Mesodermal cell (in vitro differentiated cells): Measurements from ENCODE around the gene PSMD10. TPM values are rescaled to one million over a fixed set of nuclear protein-coding genes. Genes with fewer than 3 reads are reported as not detected.

Experiments used
- H3K27ac ChIP-seq: 2 replicates; pipeline ENCODE4 v1.7.0; 2013; ENCODE audit warnings: mild to moderate bottlenecking, low read depth, low read length, moderate library complexity; ENCODE audit not compliant: severe bottlenecking
- H3K36me3 ChIP-seq: 2 replicates; pipeline ENCODE4 v1.7.1; 2013; ENCODE audit warnings: mild to moderate bottlenecking, low read length, moderate library complexity; ENCODE audit not compliant: control insufficient read depth, insufficient read depth
- H3K4me1 ChIP-seq: one replicate; pipeline ENCODE4 v1.7.1; 2013; ENCODE audit warnings: mild to moderate bottlenecking, low read length; ENCODE audit not compliant: insufficient read depth, control insufficient read depth, poor library complexity, severe bottlenecking
- H3K4me3 ChIP-seq: 2 replicates; pipeline ENCODE4 v1.7.0; 2013; ENCODE audit warnings: low read length, control low read depth, mild to moderate bottlenecking; ENCODE audit not compliant: insufficient read depth, poor library complexity, severe bottlenecking; ENCODE audit errors: extremely low read depth
- H3K9me3 ChIP-seq: 2 replicates; pipeline ENCODE4 v1.7.1; 2013; ENCODE audit warnings: mild to moderate bottlenecking, low read length, moderate library complexity; ENCODE audit not compliant: control insufficient read depth
- WGBS, 2 experiments: methylation state at CpG; one replicate each; pipeline ENCODE4 v1.1.5; 2013; ENCODE audit warnings: missing lambda C conversion rate in 2 of 2; ENCODE audit not compliant: insufficient coverage in 2 of 2; 5-methylcytosine and 5-hydroxymethylcytosine counted together
- polyA plus RNA-seq, 2 experiments: library from polyadenylated mRNA; stranded (reverse); fragments of 50-300 nt; gene quantifications; one replicate each; pipeline ENCODE4 v1.2.3, GENCODE V29; 2013

The PSMD10 gene, protein sequence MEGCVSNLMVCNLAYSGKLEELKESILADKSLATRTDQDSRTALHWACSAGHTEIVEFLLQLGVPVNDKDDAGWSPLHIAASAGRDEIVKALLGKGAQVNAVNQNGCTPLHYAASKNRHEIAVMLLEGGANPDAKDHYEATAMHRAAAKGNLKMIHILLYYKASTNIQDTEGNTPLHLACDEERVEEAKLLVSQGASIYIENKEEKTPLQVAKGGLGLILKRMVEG
- polyA plus RNA-seq (2013, experiment 1 of 2), result 70.5 TPM
- polyA plus RNA-seq (2013, experiment 2 of 2), result 72.1 TPM

DNA sequence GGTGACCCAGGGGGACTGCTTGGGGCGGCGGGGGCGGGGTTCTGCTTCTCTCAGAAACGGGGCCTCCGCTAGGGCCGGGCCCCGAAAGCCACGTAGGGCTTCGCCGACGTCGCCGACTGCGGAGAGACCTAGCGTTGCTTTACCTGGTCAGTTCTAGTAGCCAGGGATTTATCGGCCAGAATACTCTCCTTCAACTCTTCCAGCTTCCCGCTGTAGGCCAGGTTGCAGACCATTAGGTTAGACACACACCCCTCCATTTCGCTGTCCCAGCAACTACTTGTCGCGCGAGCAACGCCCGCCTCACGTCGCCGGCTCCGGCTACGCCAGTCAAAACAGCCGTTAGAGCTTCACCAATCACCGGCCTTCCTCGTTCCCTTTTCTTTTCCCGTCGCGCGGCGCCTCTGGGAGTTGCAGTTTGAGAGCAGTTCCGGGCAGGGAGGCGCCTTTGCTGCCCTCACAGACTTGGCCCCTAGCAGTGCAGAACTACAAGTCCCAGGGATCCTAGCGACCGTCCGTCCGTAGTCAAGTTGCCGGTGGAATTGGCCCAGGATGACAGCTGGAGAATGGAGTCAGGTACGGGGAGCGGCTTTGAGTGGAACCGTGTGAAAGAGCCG lies at the start of gene PSMD10, which contains the start of gene ATG4A:
TSS of gene PSMD10 (minus strand) at position 279 of the 614 bp plus-strand sequence. CDS start at position 257, 22 bp downstream.
TSS of gene ATG4A (plus strand) at position 515 of the 614 bp plus-strand sequence. CDS start at position 564, 49 bp downstream.
- Histone ChIP-seq H3K36me3 (peaks cover 19% of the 10 kb centered on the region), H3K9me3 (no peaks in the 10 kb centered on the region), H3K4me3 (peak within 1 kb of the TSS; percentile 56), H3K27ac (peak within 1 kb of the TSS; percentile 79), H3K4me1 (peaks cover 2% of the 10 kb centered on the region)
- 0 to 3% methylated on average over 8 to 32 of the region's 47 CpGs for WGBS, 2 experiments

DNA sequence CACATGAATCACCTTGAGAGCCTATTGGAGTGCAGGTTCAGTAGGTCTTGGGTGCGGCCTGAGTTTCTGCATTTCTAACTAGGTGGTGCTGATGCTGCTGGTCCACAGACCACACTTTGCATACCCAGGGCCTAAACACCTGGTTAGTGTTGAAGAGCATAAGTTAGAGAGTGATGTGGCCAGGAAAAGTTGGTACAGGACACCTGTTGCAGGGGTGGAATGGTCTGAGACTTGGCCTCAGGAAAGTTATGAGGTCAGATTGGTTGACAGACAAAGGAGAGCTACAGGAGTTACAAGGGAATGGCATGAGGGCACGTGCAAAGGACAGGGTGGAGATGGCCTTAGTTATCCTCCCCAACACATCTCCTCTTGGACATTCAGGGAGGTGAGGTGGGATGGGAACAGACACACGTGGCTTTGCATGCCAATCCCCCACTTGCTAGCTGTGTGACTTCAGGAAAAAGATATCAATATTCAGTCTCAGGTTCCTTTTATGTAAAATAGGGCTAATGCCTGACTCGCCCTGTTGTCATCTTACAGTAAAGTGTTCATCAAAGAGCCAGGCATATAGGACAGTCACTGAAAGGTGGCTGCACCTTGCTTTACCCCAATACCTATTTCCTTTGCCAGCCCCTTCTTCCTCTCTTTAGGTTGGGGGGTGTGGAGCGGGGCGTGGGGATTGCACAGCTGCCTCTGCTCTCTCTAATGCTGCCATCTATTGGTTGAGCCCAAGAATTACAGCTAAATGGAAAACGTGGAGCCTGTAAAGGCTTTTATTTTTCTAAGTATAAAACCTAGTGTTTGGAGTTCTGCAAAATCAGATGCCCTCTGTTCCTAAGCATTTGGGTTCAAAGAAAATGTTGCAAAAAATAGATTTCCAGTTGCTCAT lies 47.7 kb upstream of the PSMD10 start:
- Histone ChIP-seq H3K36me3 (peaks cover 9% of the 10 kb centered on the region), H3K9me3 (no peaks in the 10 kb centered on the region), H3K27ac (no peak overlapping the region), H3K4me1 (no peaks in the 10 kb centered on the region), H3K4me3 (no peak overlapping the region)
- WGBS, 2 experiments, result 60 to 83% methylated on average over 1 of the region's 7 CpGs

DNA sequence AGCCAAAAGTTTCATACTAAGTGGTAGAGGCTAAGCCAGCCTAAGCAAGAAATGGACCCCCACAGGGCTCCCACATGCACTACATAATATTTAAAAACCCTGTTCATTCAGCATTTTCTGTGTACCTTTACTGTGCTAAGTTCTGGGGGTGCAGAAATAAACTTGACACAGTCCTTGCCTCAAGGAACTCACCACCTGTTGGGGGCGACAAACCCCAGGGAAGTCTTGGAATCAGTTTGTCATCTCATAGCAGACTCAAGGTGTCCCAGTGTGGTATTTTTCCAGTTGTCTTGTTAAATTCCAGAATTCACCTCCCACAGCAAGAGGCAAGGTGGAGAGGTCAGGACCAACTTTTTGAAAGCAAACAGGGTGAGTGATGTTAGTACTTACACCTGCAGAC lies 43.4 kb upstream of the PSMD10 start:
- Histone ChIP-seq H3K4me3 (no peak overlapping the region), H3K4me1 (peaks cover 6% of the 10 kb centered on the region), H3K9me3 (no peaks in the 10 kb centered on the region), H3K36me3 (peaks cover 4% of the 10 kb centered on the region), H3K27ac (no peak overlapping the region)
- no CpG with 5 or more reads among the region's 1 CpG for WGBS, 2 experiments

DNA sequence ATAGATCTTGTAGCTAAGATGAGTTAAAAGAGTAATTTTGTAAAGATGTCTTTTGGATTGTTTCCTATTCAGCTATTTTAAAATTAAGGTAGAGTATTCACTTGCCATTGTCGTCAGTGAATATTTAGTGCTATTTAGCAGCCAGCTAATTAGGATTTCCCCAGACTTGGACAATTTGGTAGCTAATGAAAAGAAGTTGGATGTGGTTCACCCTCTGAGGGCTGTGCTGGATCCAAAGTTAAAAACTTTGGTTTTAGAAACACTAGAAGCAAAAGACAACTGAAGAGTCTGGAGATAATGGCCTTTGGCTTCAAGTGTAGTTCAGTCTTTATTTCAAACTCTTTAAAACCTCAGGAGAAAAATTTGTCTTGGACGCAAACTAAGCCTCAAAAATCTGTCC lies 41.5 kb upstream of the PSMD10 start:
- Histone ChIP-seq H3K4me3 (no peak overlapping the region), H3K4me1 (peaks cover 6% of the 10 kb centered on the region), H3K9me3 (no peaks in the 10 kb centered on the region), H3K27ac (no peak overlapping the region), H3K36me3 (peaks cover 4% of the 10 kb centered on the region)
- WGBS, 2 experiments, result 89% methylated on average over 1 of the region's 2 CpGs; no CpG with 5 or more reads in 1 of the 2 experiments

DNA sequence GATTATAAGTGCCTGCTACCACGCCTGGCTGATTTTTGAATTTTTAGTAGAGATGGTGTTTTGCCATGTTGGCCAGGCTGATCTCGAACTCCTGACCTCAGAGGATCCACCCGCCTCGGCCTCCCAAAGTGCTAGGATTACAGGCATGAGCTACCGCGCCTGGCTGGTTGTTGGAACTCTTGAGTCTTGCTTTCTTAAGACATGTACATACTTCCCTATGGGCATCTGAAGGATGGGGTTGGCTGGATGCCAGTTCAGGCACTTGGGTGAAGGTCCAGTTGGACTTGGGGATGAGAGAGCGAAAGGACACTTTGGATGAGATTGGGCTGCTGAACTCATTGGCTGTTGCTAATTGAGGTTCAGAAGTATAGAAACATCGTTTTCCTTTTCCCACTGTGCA lies 40.7 kb upstream of the PSMD10 start:
- 95 to 96% methylated on average over 3 to 4 of the region's 8 CpGs for WGBS, 2 experiments
- Histone ChIP-seq H3K4me3 (no peak overlapping the region), H3K9me3 (no peaks in the 10 kb centered on the region), H3K4me1 (peaks cover 6% of the 10 kb centered on the region), H3K36me3 (peaks cover 4% of the 10 kb centered on the region), H3K27ac (no peak overlapping the region)

DNA sequence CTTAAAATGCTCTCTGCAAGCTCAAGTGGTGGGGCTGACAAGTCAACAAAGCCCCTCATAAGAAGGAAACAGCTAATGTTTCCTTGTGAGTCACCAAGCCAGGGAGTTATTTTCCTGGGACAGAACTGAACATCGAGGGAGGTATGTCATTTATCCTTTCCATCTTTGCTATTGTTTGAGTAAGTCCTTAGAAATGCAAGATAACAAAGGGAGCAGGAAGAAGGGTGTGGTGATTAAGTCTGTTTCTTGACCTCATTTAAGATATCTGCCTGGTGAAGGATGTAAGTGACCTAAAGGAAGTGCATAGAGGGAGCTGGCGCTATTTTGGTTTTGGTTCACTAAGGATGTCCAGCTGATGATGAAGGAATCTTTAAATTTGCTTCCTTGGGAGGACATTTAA lies 40.1 kb upstream of the PSMD10 start:
- H3K4me3 ChIP-seq, result no peak overlapping the region
- H3K36me3 ChIP-seq, result peaks cover 4% of the 10 kb centered on the region
- 14 to 40% methylated on average over 1 of the region's 2 CpGs for WGBS, 2 experiments
- H3K4me1 ChIP-seq, result peaks cover 9% of the 10 kb centered on the region
- H3K27ac ChIP-seq, result peak overlapping the region; percentile 69
- H3K9me3 ChIP-seq, result no peaks in the 10 kb centered on the region

DNA sequence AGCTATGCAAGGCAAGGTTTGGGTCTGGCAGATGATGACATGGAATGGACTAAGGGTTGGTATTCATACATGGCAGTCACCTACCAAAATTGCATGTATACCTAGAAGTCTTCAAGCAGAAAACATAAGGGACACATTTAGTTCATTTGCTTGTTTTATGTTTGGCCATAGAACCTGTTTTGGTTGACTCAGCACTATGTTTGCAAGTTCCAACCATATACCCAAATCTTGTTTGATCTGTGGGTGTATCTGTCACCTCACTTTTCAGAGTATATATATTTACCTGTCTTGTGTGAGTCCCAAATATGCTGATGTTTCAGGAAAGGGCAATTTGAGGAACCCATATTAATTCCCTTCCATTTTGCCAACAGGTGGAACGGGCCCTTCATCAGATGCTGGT lies 39.5 kb upstream of the PSMD10 start:
- H3K9me3 ChIP-seq, result no peaks in the 10 kb centered on the region
- H3K4me3 ChIP-seq, result no peak overlapping the region
- H3K27ac ChIP-seq, result peak overlapping the region; percentile 69
- peaks cover 4% of the 10 kb centered on the region for H3K36me3 ChIP-seq
- peaks cover 9% of the 10 kb centered on the region for H3K4me1 ChIP-seq
- WGBS, 2 experiments, result no CpG with 5 or more reads among the region's 1 CpG

DNA sequence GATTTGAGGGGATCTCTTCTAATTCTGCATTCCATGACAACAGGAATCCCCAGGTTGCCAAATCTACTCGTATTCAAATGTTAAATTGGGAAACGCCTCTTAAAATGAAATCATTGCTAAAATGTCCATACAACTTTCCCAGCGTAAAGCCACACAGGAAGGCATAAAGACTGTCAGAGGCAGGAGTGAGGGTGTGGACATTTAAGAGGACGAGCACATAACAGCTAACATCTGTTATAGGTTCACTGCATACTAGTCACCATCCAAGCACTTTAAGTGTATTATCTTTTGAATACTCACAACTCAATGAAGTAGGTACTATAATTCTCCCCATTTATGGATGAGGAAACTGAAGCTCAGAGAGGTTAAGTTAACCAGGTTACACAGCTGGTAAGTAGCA lies 35.8 kb upstream of the PSMD10 start:
- no peak overlapping the region for H3K4me3 ChIP-seq
- no peaks in the 10 kb centered on the region for H3K9me3 ChIP-seq
- H3K4me1 ChIP-seq, result peaks cover 17% of the 10 kb centered on the region
- no CpG with 5 or more reads among the region's 4 CpGs for WGBS, 2 experiments
- peaks cover 4% of the 10 kb centered on the region for H3K36me3 ChIP-seq
- H3K27ac ChIP-seq, result no peak overlapping the region

DNA sequence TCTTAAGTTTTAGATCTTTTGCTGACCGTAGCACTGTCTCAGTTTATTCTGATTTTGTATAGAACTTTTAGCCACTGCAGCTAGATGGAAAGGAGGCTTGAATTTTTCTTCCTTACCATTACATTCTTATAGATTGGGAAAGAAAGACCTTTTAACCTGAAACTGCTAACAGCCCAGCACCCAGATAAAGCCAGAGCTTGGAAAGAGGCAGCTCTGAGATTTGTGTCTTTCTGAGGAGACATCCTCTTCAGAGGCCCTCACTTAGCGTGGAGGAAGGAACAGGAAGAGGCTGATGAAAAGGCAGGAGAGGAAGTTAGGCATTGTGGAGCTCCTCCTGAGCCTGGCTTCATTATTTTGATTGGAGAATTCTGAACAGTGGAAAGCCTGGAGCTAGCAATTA lies 35.3 kb upstream of the PSMD10 start:
- H3K27ac ChIP-seq, result peak overlapping the region; percentile 29

DNA sequence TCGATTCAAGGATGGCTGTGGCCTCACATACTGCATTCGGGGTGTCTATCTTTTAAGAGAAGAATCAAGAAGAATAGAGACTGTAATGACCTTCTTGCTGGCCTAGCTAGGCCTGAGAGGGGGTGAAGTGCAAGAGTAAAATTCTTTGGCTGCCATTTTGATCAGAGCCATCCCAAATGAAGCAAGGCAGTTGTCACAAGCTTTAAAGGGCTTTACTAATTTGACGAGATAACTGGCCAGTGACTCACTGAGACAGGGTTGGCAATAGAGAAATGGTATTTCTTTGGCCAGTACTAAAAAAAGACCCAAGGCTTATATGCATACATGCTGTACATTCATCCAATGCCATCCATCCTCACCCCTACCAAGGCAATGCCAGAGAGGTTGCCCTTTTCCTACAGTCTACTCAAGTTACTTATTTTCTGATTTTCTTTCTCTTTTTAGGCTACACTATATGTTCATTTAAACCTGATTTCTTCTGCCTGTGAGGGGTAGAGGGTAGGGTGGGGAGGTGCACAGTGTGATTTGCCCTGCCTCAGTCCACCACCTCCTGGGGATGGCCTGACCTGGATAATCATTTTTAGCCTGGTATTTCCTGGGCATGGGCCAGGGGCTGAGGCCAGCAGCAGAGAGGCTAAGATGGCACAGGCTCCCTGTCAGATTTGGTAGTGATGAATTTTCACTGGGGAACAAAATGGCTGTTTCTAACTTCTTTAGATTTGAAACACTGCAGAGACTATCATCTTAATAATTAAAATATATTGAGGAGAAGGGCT lies 32.4 kb upstream of the PSMD10 start:
- H3K36me3 ChIP-seq, result peaks cover 4% of the 10 kb centered on the region
- no peaks in the 10 kb centered on the region for H3K9me3 ChIP-seq
- H3K27ac ChIP-seq, result no peak overlapping the region
- no peak overlapping the region for H3K4me3 ChIP-seq
- WGBS, 2 experiments, result 100% methylated on average over 1 of the region's 3 CpGs; no CpG with 5 or more reads in 1 of the 2 experiments
- H3K4me1 ChIP-seq, result peaks cover 21% of the 10 kb centered on the region

More for the DNA sequence above, 35.3 kb upstream of the PSMD10 start:
- H3K4me1 ChIP-seq, result peaks cover 15% of the 10 kb centered on the region
- no peak overlapping the region for H3K4me3 ChIP-seq
- H3K9me3 ChIP-seq, result no peaks in the 10 kb centered on the region
- no CpG with 5 or more reads among the region's 2 CpGs for WGBS, 2 experiments
- H3K36me3 ChIP-seq, result peaks cover 4% of the 10 kb centered on the region
